Gastrocnemius medialis (tissue), 4 donors: Measurements from ENCODE around the gene EN2.

Source experiments
- CTCF ChIP-seq, 5 experiments: fragments of 450-650 bp in 3 of 5; fragments of 200-600 bp in 2 of 5; sonication (generic) in 2 of 5; IDR thresholded peaks in 4 of 5; conservative IDR thresholded peaks in 1 of 5; 1 replicate in 4 of 5; 2 replicates in 1 of 5; pipeline ENCODE4 v1.5.1; 2016 to 2019; ENCODE audit warnings: antibody characterized with exemption in 5 of 5, mild to moderate bottlenecking in 3 of 5, moderate library complexity in 3 of 5
- POLR2A ChIP-seq, 2 donors: fragments of 450-650 bp; IDR thresholded peaks; one replicate each; pipeline ENCODE4 v1.6.1; 2017; ENCODE audit warnings: antibody characterized with exemption in 2 of 2, mild to moderate bottlenecking in 2 of 2, moderate library complexity in 2 of 2

GRCh38 chr7:155514296-155514695 is 56.4 kb downstream of the EN2 start:
- TF ChIP-seq CTCF (IDR thresholded peaks at IDR 0.05 in 4 of 5, conservative IDR thresholded peaks at IDR 0.05 in 1 of 5) (no peak), POLR2A (IDR thresholded peaks at IDR 0.05) (no peak)
